ENCODE results near the gene TMEM239. TPM values are rescaled to one million over a fixed set of nuclear protein-coding genes. Genes with fewer than 3 reads are reported as not detected.

TMEM239 gene
- total RNA-seq, 4 donors from 2014 or later = not detected

DNA sequence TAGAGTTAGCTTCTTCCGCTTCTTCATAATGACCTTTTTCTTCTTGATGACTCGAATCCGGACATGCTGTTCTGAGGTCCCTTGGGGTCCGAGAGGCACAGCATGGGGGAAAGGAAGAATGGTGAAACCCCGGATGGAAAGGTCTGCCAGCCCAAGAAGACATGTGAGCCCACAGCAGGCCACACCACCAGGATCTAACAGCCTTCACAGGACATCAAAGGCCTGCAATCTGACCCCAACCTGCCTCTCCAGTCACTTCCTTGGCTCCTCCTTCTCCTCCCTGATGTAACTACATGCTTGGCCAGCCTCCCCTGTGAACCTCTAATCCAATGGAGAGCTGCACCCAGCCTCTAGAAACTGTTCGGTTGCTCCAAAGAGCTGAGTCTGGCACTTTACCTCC lies 17.4 kb upstream of the TMEM239 start:
- TF ChIP-seq, protein P1, sequence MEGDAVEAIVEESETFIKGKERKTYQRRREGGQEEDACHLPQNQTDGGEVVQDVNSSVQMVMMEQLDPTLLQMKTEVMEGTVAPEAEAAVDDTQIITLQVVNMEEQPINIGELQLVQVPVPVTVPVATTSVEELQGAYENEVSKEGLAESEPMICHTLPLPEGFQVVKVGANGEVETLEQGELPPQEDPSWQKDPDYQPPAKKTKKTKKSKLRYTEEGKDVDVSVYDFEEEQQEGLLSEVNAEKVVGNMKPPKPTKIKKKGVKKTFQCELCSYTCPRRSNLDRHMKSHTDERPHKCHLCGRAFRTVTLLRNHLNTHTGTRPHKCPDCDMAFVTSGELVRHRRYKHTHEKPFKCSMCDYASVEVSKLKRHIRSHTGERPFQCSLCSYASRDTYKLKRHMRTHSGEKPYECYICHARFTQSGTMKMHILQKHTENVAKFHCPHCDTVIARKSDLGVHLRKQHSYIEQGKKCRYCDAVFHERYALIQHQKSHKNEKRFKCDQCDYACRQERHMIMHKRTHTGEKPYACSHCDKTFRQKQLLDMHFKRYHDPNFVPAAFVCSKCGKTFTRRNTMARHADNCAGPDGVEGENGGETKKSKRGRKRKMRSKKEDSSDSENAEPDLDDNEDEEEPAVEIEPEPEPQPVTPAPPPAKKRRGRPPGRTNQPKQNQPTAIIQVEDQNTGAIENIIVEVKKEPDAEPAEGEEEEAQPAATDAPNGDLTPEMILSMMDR (IDR thresholded peaks at IDR 0.05 in 4 of 5, conservative IDR thresholded peaks at IDR 0.05 in 1 of 5) = no peak
- TF ChIP-seq POLR2A (IDR thresholded peaks at IDR 0.05) = no peak
- Histone ChIP-seq H3K27ac (no peak overlapping the region), H3K4me1 (peaks cover 0 to 6% of the 10 kb centered on the region in 2 donors), H3K36me3 (no peaks in the 10 kb centered on the region), H3K9me3 (peaks cover 0 to 7% (median 0%) of the 10 kb centered on the region in 3 donors), H3K27me3 (peaks cover 41 to 61% (median 53%) of the 10 kb centered on the region in 3 donors), H3K4me3 (no peak overlapping the region)
- DNase-seq = no peak
- ATAC-seq = no peak
- in situ Hi-C loops (cut with MboI; ENCODE audit: low sequenced_read_pairs in 4 of 4) = no loop called here
- intact Hi-C loops (cut with DNase I; ENCODE audit: low total_unique reads) = no loop called here

DNA sequence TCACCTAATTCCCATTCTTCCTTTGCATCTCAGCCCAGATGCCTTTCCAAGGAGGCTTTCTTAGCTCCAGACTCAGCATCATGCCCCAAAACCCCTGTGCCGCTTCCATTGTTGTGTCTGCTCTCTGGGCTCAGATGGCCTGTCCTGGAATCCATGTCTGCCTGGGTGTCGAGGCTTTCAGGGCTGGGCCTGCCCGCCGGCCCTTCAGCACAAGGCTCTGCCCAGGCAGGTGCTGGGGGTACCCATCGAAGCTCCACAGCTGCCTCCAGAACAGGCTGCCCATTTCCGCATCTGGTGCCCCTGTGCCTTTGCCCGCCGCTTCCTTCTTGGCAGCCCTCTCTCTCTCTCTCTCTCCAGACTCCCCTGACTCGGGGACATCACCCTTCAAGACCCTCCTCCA lies 16.9 kb upstream of the TMEM239 start:
- H3K27me3 ChIP-seq = peaks cover 44 to 63% (median 58%) of the 10 kb centered on the region in 3 donors
- DNase-seq (no peak), ATAC-seq (no peak)
- in situ Hi-C loops (cut with MboI; ENCODE audit: low sequenced_read_pairs in 4 of 4) (no loop called here), intact Hi-C loops (cut with DNase I; ENCODE audit: low total_unique reads) (no loop called here)
- H3K9me3 ChIP-seq = peaks cover 0 to 7% (median 0%) of the 10 kb centered on the region in 3 donors
- H3K27ac ChIP-seq = no peak overlapping the region
- TF ChIP-seq, protein P1 (IDR thresholded peaks at IDR 0.05 in 4 of 5, conservative IDR thresholded peaks at IDR 0.05 in 1 of 5) = no peak
- no peak for TF ChIP-seq POLR2A (IDR thresholded peaks at IDR 0.05)
- no peaks in the 10 kb centered on the region for H3K36me3 ChIP-seq
- peaks cover 0 to 6% of the 10 kb centered on the region in 2 donors for H3K4me1 ChIP-seq
- no peak overlapping the region for H3K4me3 ChIP-seq

DNA sequence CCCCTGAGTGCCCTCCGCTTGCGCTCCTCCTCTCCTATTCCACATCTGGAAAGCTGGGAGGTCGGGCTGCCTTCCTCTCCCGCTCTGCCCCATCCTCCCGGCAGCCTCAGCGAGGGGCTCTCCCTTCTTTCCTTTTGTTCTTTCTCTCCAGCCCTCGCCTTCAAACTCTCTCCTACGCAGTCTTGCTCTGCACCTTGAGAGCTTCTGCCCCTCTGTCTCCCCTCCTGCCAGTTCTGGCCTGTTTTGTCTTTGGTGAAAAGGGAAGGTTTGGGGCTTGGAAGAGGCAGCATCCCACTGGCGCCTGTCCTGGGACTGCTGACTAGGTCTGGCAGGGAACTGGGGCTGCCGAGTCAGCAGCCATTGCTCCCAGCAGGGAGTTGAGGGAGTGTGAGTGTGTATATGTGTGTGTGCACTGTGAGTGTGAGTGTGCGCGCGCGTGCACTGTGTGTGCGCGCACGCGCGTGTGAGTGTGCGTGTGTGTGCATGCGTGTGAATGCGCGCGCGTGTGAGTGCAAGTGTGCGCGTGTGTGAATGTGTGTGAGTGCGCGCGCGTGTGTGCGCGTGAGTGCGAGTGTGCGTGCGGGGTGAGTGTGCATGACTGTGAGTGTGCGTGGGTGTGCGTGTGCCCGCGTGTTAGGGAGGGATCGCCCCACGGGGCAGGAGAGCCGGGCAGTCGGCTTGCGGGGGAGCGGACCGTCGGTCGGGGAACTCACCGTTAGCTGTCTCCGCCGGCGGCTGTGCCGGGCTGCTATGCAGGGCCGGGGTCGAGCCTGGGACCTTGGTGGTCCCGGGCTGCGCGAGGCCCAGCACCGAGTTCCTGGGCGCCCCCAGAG lies 16.3 kb upstream of the TMEM239 start:
- TF ChIP-seq, protein P1 (IDR thresholded peaks at IDR 0.05 in 4 of 5, conservative IDR thresholded peaks at IDR 0.05 in 1 of 5) = no peak
- no peak for TF ChIP-seq POLR2A (IDR thresholded peaks at IDR 0.05)
- DNase-seq (no peak), ATAC-seq (no peak)
- Histone ChIP-seq H3K36me3 (no peaks in the 10 kb centered on the region), H3K4me1 (peaks cover 0 to 6% of the 10 kb centered on the region in 2 donors), H3K4me3 (peak overlapping the region in 3 of 4 donors; percentile 9 to 20 (median 10)), H3K27me3 (peaks cover 46 to 67% (median 64%) of the 10 kb centered on the region in 3 donors), H3K9me3 (peaks cover 0 to 7% (median 0%) of the 10 kb centered on the region in 3 donors), H3K27ac (no peak overlapping the region)
- in situ Hi-C loops (cut with MboI; ENCODE audit: low sequenced_read_pairs in 4 of 4) = no loop called here
- intact Hi-C loops (cut with DNase I; ENCODE audit: low total_unique reads) = no loop called here

DNA sequence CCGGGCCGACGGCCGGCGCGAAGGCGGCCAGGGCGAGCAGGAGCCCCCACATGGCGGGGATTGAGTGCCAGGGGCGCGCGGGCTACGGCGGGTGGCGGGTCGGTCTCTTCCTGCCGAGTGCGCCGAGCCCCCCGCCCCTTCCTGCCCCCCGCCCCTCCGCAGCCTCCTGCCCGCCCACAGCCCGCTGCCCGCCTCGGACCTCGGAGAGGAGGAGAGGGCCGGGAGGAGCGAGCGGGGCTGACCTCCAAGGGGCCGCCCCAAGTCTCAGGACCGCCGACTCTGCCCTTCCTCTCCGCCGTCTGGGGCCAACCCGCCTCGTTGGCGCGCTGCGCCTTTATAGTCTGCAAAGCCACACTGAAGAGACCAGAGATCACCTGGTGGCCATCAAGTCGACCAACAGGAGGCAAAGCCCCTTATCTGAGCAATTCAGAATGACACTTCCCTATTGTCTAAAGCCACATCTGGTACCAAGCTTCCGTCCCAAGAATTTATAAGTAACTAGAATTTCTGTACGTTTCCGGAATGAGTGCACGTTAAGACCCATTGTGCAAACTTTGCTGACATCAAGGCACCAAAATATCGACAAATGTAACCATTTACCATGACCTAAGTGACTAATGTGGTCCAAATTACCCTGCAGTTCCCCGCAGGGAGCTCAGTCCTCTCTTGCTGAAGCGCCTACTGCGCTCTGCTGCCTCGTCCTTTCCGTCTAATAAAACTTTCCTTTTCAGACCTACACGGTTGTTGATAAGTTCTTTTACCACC lies 15.5 kb upstream of the TMEM239 start, which contains the start of gene CPXM1:
Gene CPXM1, minus strand, starts transcription at position 107 of the 765 bp plus-strand sequence. Its CDS starts 55 bp downstream, at position 52.
- in situ Hi-C loops (cut with MboI; ENCODE audit: low sequenced_read_pairs in 4 of 4) = no loop called here
- Histone ChIP-seq H3K4me3 (peak within 1 kb of the TSS in 3 of 4 donors; percentile 9 to 20 (median 10)), H3K27ac (no peak within 1 kb of the TSS), H3K27me3 (peaks cover 53 to 74% (median 72%) of the 10 kb centered on the region in 3 donors), H3K9me3 (peaks cover 0 to 7% (median 0%) of the 10 kb centered on the region in 3 donors), H3K36me3 (no peaks in the 10 kb centered on the region), H3K4me1 (peaks cover 0 to 6% of the 10 kb centered on the region in 2 donors)
- TF ChIP-seq, protein P1 (IDR thresholded peaks at IDR 0.05 in 4 of 5, conservative IDR thresholded peaks at IDR 0.05 in 1 of 5) = no peak
- TF ChIP-seq POLR2A (IDR thresholded peaks at IDR 0.05) = no peak
- no peak for ATAC-seq
- DNase-seq = no peak
- intact Hi-C loops (cut with DNase I; ENCODE audit: low total_unique reads) = no loop called here
